Stimulated activated naive B cell treated with anti-CD40 and anti-IgM and Interleukin-4, amounts not matched to agents 10 μg/mL and 1 μg/mL and 100 μg/mL, for 72 hours (primary cell): ENCODE measurements around the gene KLK14.

Experiments used
- ATAC-seq, 2 donors: fragments of 150-1000 bp; cut with Tn5 transposase; replicated peaks; 2 replicates each; pipeline ENCODE4 v1.10.0; 2021; ENCODE audit warnings: moderate library complexity in 1 of 2
- DNase-seq: peaks from one replicate; pipeline ENCODE4 v3.0.0; 2021
- H3K27ac Mint-ChIP-seq: one replicate; pipeline ENCODE4 v1.8.0; 2022; ENCODE audit warnings: mild to moderate bottlenecking, mixed read lengths
- H3K27me3 Mint-ChIP-seq, 2 donors: one replicate each; pipeline ENCODE4 v1.8.0; 2022; ENCODE audit warnings: mixed read lengths in 2 of 2
- H3K36me3 Mint-ChIP-seq, 2 donors: one replicate each; pipeline ENCODE4 v1.8.0; 2022; ENCODE audit warnings: mixed read lengths in 2 of 2, mild to moderate bottlenecking in 1 of 2
- H3K4me1 Mint-ChIP-seq, 2 donors: one replicate each; pipeline ENCODE4 v1.8.0; 2022; ENCODE audit warnings: mixed read lengths in 2 of 2, mild to moderate bottlenecking in 1 of 2
- H3K4me3 Mint-ChIP-seq, 2 donors: one replicate each; pipeline ENCODE4 v1.8.0; 2022; ENCODE audit warnings: mild to moderate bottlenecking in 2 of 2, mixed read lengths in 2 of 2, moderate library complexity in 1 of 2
- H3K9me3 Mint-ChIP-seq, 2 donors: one replicate each; pipeline ENCODE4 v1.8.0; 2022; ENCODE audit warnings: mixed read lengths in 2 of 2, mild to moderate bottlenecking in 1 of 2

The KLK14 gene

GRCh38 chr19:51099047-51099382, 16.3 kb upstream of the KLK14 start:
- peaks cover 12 to 44% of the 10 kb centered on the region in 2 donors for H3K4me1 Mint-ChIP-seq
- ATAC-seq (no peak), DNase-seq (no peak)
- H3K9me3 Mint-ChIP-seq: no peaks in the 10 kb centered on the region
- no peak overlapping the region for H3K27ac Mint-ChIP-seq
- H3K27me3 Mint-ChIP-seq: no peaks in the 10 kb centered on the region
- peak overlapping the region in 1 of 2 donors; percentile 43 for H3K4me3 Mint-ChIP-seq
- peaks cover 52 to 55% of the 10 kb centered on the region in 2 donors for H3K36me3 Mint-ChIP-seq

GRCh38 chr19:51098365-51099046, 15.8 kb upstream of the KLK14 start:
- Mint-ChIP-seq H3K36me3 (peaks cover 47 to 51% of the 10 kb centered on the region in 2 donors), H3K4me1 (peaks cover 12 to 39% of the 10 kb centered on the region in 2 donors), H3K27ac (no peak overlapping the region), H3K9me3 (no peaks in the 10 kb centered on the region), H3K4me3 (peak overlapping the region in 1 of 2 donors; percentile 43), H3K27me3 (no peaks in the 10 kb centered on the region)
- DNase-seq (no peak), ATAC-seq (peak in 1 of 2 donors; percentile 63)

DNA sequence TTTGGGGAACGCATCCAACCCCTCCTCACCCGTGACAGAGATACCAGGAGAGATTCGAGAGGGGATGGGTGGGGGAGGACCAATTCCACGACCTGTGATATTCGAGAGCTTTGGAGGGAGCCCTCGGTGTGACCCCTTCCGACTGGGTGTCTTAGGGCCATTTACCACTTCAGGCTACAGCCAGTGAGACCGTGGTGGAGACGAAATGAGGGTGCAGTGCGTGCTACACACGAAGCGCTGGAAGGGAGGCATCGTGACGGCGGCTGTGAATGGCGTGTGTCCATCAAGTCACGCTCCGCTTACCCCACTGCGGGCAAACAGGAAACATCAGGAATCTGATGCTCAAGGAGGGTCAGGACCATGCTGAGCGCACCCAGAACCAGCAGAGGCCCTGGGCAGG, 15.1 kb upstream of the KLK14 start:
- H3K4me3 Mint-ChIP-seq: no peak overlapping the region
- H3K27ac Mint-ChIP-seq: no peak overlapping the region
- H3K9me3 Mint-ChIP-seq: no peaks in the 10 kb centered on the region
- H3K36me3 Mint-ChIP-seq: peaks cover 44 to 45% of the 10 kb centered on the region in 2 donors
- H3K4me1 Mint-ChIP-seq: peaks cover 12 to 34% of the 10 kb centered on the region in 2 donors
- ATAC-seq: no peak
- H3K27me3 Mint-ChIP-seq: no peaks in the 10 kb centered on the region
- no peak for DNase-seq

DNA sequence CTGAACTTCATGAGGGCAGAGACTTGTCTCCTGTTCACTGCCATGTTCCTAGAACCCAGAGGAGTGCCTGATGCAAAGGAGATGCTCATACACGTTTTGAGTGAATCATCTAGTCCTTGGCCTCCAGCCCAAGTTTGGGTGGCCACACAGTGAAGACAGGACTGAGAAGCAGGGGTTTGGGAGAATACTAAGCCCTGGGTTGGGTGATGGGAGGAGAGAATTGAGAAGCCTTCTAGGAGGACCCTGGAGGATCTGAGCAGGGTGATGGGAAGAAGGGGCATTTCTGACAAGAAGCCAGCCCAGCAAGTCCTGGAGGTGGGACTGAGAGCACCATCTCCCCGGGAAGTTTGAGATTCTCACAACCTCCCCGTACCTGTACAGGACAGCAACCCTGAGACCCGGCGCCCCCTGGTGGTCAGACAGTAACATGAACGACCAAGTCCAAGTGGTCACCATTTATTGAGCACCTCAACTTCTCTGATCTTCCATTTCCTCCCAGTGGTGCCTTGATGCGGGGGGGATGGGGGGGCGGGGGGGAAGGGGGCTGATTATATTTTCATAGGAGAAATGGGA, 14.6 kb upstream of the KLK14 start:
- ATAC-seq (peak; percentile 72 to 79), DNase-seq (peak; percentile 22)
- H3K4me1 Mint-ChIP-seq: peaks cover 10 to 28% of the 10 kb centered on the region in 2 donors
- no peak overlapping the region for H3K4me3 Mint-ChIP-seq
- no peaks in the 10 kb centered on the region for H3K27me3 Mint-ChIP-seq
- H3K9me3 Mint-ChIP-seq: no peaks in the 10 kb centered on the region
- H3K36me3 Mint-ChIP-seq: peaks cover 39 to 40% of the 10 kb centered on the region in 2 donors
- H3K27ac Mint-ChIP-seq: no peak overlapping the region

DNA sequence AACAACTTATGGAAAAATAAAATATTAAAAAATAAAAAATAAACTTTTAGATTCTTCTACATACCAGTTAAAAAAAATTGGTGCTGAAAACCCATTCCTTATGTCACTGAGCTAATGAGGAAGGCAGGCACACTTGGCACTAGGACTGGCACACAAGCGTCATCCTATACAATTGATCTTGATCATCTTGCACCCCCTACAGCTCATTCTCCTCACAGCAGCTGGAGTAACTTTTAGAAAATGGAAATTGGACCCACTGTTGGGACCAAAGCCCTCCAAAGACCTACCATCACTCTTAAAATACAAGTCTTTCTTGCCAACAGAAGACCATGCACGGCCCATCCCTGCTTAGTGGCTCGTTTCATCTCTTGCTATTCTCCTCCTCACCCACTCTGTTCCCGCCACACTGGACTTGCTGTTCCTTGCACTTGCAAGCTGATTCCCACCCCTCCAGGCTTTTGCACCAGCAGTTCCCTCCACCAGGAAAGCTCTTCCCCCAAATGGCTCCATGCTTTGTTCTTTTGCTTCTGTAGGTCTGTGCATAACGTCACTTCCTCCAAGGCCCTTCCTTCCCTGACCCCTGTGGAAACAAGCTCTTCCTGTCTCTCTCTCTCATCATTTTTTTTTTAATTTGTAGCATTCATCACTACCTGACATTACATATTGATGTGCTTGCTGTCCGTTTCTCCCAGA, 13.9 kb upstream of the KLK14 start:
- Mint-ChIP-seq H3K4me1 (peaks cover 10 to 24% of the 10 kb centered on the region in 2 donors), H3K4me3 (no peak overlapping the region), H3K27me3 (no peaks in the 10 kb centered on the region), H3K9me3 (no peaks in the 10 kb centered on the region), H3K27ac (no peak overlapping the region), H3K36me3 (peaks cover 38 to 42% of the 10 kb centered on the region in 2 donors)
- ATAC-seq: no peak
- DNase-seq: no peak

DNA sequence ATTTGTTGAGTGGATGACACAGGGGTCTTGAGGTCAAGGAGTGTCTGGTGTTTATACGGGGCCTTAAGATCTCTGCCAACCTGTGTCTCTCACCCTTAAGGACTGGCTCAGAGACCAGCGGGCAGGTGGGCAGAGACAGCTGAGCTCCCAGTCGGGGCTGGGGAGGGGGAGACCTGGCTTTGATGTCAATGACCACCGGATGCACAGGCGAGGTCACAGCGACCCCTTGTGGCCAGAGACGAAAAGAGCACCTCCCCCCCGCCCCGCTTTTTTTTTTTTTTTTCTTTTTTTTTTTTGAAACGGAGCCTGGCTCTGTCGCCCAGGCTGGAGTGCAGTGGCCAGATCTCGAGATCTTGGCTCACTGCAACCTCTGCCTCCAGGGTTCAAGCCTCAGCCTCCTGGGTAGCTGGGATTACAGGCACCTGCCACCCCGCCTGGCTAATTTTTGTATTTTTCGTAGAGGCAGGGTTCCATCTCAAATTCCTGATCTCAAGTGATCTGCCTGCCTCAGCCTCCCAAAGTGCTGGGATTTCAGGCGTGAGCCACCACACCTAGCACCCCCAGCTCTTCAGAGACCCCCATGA, 12.1 kb upstream of the KLK14 start:
- no peak for ATAC-seq
- H3K36me3 Mint-ChIP-seq: peaks cover 32 to 33% of the 10 kb centered on the region in 2 donors
- H3K4me3 Mint-ChIP-seq: no peak overlapping the region
- no peaks in the 10 kb centered on the region for H3K9me3 Mint-ChIP-seq
- H3K27me3 Mint-ChIP-seq: no peaks in the 10 kb centered on the region
- DNase-seq: no peak
- H3K4me1 Mint-ChIP-seq: peaks cover 8 to 9% of the 10 kb centered on the region in 2 donors
- no peak overlapping the region for H3K27ac Mint-ChIP-seq

- H3K27ac Mint-ChIP-seq: no peak overlapping the region
- no peak for DNase-seq
- H3K4me1 Mint-ChIP-seq: peaks cover 0 to 3% of the 10 kb centered on the region in 2 donors
- H3K9me3 Mint-ChIP-seq: no peaks in the 10 kb centered on the region
- ATAC-seq: no peak
- no peak overlapping the region for H3K4me3 Mint-ChIP-seq
- H3K36me3 Mint-ChIP-seq: peaks cover 31 to 32% of the 10 kb centered on the region in 2 donors
- H3K27me3 Mint-ChIP-seq: no peaks in the 10 kb centered on the region
Observed at GRCh38 chr19:51093510-51094345, 11.0 kb upstream of the KLK14 start.

- no peak overlapping the region for H3K27ac Mint-ChIP-seq
- no peak overlapping the region for H3K4me3 Mint-ChIP-seq
Observed at GRCh38 chr19:51093101-51093500, 10.4 kb upstream of the KLK14 start.

DNA sequence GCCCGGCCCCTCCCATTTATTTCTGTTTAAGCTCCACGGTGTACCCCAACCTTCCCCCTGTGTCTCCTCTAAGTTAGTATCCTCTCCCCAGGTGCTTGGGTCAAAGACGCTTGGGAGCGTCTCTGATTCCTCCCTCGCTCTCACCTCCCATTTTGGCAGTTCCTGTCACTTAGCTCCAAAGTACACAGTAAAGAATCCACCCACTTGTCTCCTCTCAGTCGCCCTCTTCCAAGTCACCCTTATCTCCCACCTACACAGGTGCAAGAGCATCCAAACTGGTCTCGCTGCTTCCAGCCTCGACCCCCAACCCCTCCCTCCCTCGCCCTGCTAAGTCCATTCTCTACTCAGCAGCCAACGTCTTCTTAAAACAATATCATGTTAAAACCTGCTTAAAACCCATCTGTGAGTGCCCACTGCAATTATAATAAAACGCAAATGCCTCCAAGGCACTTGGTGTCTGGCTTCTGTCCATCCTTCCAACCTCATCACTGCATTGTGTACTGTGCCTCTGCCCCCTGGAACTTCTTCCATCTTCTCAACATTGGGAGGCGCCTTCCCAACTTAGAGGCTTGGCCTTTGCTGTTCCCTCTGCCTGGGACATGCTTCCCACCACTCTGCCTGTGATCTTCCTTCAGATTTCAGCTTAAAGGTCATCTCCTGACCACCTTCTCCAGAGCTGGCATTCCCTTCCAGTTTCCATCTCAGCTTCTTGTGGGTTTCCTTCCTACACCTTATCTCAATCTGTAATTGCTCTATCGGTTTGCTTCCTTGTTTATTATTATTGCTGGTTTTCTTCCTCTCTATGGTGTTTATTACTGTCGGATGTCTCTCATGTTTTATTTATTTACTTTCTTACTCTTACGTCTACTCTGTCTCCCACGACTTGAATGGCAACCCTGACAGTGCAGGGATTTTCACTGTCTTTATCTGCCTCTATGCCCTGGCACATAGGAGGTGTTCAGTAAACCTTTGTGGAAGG, 9.5 kb upstream of the KLK14 start:
- no peak for DNase-seq
- Mint-ChIP-seq H3K27ac (no peak overlapping the region), H3K4me3 (no peak overlapping the region), H3K4me1 (peaks cover 0 to 3% of the 10 kb centered on the region in 2 donors), H3K36me3 (peaks cover 25 to 28% of the 10 kb centered on the region in 2 donors), H3K27me3 (no peaks in the 10 kb centered on the region), H3K9me3 (no peaks in the 10 kb centered on the region)
- ATAC-seq: no peak

More at GRCh38 chr19:51093101-51093500, 10.4 kb upstream of the KLK14 start:
- ATAC-seq: no peak
- DNase-seq: no peak
- peaks cover 0 to 3% of the 10 kb centered on the region in 2 donors for H3K4me1 Mint-ChIP-seq
- H3K27me3 Mint-ChIP-seq: no peaks in the 10 kb centered on the region
- peaks cover 28 to 32% of the 10 kb centered on the region in 2 donors for H3K36me3 Mint-ChIP-seq
- no peaks in the 10 kb centered on the region for H3K9me3 Mint-ChIP-seq

GRCh38 chr19:51091126-51091525, 8.4 kb upstream of the KLK14 start:
- ATAC-seq: no peak

GRCh38 chr19:51090471-51090870, 7.8 kb upstream of the KLK14 start:
- Mint-ChIP-seq H3K36me3 (peaks cover 23% of the 10 kb centered on the region in 2 donors), H3K27me3 (no peaks in the 10 kb centered on the region), H3K27ac (no peak overlapping the region), H3K4me1 (no peaks in the 10 kb centered on the region), H3K4me3 (no peak overlapping the region), H3K9me3 (no peaks in the 10 kb centered on the region)
- ATAC-seq (no peak), DNase-seq (no peak)

More at GRCh38 chr19:51091126-51091525, 8.4 kb upstream of the KLK14 start:
- H3K36me3 Mint-ChIP-seq: peaks cover 23 to 25% of the 10 kb centered on the region in 2 donors
- H3K27ac Mint-ChIP-seq: no peak overlapping the region
- no peak for DNase-seq
- H3K9me3 Mint-ChIP-seq: no peaks in the 10 kb centered on the region
- no peaks in the 10 kb centered on the region for H3K4me1 Mint-ChIP-seq
- no peak overlapping the region for H3K4me3 Mint-ChIP-seq
- H3K27me3 Mint-ChIP-seq: no peaks in the 10 kb centered on the region

DNA sequence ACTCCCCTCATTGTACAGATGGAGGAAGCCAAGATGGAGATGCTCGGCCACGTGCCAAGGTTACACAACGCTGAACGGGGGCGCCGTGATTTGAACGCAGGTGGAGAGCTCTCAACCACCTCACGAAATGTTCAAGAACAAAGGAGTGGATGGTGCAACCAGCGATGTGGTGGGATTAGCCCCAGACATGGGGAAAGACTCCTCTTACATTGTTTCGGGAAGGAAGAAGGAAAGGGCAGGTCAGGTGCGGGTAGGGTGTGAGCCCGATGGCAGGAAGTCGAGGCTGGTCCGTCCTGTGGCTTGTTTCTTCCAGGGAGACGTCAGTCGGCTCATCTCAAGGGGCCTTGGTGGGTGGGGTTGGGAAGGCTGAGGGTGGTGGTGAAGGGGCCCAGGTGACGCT, 7.1 kb upstream of the KLK14 start:
- Mint-ChIP-seq H3K4me3 (no peak overlapping the region), H3K36me3 (peaks cover 19 to 23% of the 10 kb centered on the region in 2 donors), H3K27ac (no peak overlapping the region), H3K27me3 (no peaks in the 10 kb centered on the region), H3K9me3 (no peaks in the 10 kb centered on the region), H3K4me1 (no peaks in the 10 kb centered on the region)
- no peak for ATAC-seq
- DNase-seq: no peak
